CD4-positive, alpha-beta T cell treated with Interleukin-1 beta for 1 hour (primary cell): ENCODE measurements around the gene HLCS.

ENCODE experiments used
- DNase-seq, 2 donors: peaks; one replicate each; pipeline ENCODE4 v3.0.0-alpha.2; 2020 to 2022

HLCS gene

DNA sequence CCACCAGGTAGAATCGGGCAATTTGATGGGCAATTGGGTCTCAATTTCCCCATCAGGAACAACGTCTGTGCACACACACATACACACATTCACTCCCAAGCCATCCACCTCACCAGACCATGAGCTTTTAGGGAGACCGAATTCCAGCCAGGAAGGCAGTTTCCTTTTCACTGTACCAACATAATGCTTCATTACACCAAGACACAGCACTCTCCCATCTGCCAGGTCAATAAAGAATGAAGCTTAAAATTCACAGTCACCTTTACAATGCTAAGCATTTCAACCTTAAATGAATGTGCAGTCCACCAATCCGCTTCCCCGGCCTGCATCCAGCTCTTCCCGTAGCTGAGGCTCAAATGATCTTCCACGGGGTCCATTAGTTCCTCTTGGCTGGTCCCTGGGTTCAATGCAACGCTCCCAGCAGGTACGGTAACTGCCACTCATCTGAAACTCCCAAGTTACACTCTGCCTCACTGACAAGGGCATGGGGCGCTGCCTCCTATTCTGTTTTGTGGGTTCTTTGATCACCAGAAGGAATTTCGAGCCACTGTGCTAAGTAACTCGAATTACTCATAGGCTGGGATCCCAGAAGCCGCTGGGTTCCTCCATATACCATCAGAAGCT, 162.5 kb downstream of the HLCS start:
- no peak for DNase-seq

DNA sequence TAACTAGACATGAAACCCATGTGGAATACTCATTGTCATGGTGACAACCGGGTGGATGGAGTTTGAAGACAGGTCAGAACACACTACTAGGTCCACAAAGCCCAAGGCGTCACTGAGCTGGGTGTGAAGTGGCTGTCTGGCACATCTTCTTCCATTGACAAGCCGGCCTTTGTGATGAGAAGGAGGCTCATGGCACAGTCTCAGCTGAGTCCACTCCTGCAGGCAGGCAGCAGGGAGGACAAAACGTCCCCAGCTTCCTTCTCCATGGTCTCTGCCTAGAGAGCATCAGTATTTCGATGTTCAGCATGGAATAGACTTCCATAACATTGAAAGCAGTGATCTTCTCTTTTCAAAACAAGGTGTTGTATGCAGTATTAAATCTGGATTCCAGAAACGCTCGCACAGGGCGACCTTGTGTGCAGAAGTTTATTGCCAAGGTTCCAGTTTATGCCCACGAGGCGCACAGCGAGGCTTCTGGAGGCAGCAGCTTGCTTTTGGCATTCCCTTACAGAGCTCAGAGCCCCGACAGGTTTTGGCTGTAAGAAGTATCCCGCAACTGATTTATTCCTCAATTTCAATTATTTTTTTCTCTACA, 163.3 kb downstream of the HLCS start:
- no peak for DNase-seq

DNA sequence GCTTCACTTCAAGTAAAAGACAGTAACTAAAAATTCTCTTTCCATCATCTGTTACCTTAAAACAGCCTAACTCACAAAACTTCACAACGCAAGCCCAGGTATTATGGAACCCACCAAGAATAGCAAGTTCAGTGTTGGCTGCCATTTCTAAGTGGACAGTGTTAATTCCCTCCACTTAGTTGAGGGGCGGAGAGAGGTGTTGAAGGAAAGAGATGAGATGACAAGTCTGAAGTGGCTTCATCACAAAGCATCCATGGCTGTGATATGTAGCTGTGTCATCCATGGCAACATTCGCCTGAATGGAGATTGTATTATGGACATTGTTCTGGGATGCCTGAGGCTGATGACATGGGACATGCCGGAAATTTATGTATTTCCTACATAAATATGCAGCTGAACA, 165.7 kb downstream of the HLCS start:
- DNase-seq: no peak

DNA sequence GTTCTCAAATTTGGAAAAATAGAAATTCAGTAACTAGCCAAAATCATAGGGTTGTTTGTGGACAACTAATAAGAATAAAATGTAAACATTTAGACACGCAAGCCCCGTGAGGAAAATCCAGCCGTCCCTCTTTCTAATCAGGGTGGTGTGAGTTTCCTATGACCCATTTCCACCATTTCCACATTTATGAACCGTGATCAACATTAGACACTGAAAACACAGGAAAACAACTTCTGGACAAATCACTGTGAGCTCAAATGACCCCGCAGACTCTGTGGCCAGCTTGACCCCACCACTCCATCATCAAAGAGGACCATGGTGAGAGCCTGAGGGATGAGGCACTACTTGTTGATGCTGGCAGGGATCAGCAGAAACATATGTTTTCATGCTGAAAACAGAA, 166.6 kb downstream of the HLCS start:
- no peak for DNase-seq

DNA sequence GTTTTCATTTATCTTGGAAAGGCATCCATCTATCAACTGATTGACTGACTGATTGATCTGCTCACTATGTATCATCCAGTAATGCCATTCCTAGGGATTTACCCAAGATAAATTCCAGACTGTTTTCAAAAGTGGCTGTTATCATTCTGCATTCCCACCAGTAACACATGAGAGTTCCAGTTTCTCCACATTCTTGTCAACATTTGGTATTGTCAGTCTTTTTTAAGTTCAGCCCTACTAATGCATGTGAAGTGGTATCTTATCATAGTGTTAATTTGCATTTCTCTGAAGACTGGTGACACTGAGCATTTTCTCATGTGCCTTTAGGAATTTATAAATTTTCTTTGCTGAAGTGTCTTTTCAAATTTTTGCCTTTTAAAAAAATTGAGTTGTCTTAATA, 168.0 kb downstream of the HLCS start:
- DNase-seq: no peak

DNA sequence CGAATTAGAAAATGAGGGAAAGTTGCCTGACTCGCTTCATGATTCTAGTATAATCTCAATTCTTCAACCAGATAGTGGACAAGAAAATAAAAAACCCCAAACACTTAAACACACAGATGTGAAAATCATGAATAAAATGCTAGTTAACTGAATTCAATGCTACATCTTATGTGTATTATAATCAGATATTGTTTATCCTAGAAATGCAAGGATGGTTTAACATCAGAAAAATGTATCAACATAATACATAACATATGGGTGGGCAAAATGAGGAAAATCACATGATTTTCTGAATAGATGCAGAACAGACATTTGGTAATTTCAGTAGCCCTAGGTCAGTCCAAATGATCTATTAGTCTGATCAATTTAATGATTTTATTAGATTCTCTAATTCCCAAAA, 170.4 kb downstream of the HLCS start:
- no peak for DNase-seq

DNA sequence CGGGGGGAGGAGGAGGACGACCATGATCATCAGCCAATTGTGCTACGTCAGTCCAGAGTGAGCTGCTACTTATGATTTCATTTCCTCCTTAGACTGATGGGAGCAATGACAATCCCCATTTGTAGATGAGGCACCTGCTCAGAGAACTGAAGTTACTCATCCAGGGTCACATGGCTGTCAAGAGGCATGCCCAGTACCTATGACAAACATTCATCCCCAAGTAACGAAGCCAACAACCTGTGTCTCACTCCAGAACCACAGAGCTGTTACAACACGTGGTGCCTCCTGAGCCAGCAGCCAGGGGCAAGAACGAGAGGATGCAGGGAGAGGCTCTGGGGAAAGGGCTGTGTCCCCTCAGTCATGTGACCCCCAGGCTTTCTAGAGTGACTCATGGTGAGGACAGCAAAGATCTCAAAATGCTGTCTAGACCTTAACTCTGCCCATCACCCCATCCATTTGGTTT, 173.9 kb downstream of the HLCS start:
- no peak for DNase-seq

DNA sequence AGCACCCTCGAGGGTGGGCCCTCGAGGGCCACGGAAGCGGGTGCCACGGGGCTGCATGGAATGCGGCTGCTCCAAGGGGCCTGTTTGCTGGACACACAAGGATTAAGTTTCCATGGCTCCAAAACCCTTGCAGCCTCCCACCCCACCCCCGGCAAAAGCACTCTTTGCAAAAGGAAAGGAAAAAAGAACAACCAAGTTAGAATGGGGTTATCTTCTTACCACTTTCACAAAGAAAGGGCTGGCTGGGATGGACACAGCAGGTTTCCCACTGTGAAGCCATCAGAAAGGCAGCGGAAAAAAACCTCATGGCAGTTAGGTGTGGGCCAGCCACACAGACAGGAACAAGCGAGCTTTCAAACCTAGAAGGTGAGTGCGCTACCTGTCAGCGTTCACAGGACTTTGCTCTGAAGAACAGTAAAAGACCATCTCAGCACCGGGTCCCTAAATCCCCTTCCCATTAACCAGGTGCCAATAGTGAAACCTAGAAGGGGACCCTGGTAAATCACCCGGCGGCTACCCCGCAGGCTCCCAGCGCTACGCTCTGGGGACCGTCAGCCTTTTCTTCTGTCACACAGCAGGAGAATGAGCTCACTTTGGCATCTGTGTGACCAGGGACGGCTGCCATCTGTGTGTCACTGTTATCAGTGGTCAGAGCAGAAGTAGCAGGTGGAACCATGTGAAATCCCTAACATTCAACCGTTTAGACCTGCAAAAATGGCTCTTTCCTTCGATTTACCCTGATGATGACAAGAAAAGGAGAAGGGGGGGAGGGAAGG, 174.6 kb downstream of the HLCS start:
- DNase-seq: no peak

DNA sequence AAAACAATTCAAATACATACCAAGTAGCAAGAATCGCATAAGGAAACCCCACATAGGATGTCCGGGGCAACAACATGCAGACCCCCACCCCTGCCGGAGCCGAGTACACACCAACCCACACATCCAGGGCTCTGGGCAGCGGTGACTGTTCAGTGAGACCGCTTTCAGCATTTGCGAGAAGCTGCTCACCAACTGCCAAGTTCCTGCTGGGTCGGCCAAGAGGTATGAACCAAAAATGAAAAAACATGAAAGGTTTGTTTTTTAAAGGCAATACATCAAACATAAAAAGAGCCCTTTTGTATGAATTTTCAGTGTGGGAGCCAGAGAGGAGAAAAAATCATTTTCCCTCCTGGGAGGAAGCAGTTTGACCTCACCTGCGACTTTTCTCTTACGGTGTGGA, 175.3 kb downstream of the HLCS start:
- no peak for DNase-seq

DNA sequence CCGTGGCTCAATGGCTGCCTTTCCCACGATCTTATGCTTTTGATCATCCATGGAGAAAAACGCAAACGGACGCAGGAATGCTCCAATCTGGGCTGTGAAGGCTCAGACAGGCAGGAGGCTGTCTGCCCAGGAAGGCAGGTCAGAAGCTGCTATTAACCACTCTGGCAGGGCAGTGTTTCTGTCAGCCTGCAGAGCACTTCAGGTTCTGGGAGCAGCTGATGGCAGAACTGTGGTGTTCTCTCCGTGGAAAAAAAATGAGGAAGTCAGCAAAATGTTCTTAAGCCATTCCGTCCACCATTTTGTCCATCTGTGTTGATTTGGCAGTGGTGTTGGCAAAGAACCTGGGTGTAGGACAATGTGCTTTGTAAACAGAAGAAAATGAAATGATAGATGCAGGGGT, 175.9 kb downstream of the HLCS start:
- DNase-seq: no peak

DNA sequence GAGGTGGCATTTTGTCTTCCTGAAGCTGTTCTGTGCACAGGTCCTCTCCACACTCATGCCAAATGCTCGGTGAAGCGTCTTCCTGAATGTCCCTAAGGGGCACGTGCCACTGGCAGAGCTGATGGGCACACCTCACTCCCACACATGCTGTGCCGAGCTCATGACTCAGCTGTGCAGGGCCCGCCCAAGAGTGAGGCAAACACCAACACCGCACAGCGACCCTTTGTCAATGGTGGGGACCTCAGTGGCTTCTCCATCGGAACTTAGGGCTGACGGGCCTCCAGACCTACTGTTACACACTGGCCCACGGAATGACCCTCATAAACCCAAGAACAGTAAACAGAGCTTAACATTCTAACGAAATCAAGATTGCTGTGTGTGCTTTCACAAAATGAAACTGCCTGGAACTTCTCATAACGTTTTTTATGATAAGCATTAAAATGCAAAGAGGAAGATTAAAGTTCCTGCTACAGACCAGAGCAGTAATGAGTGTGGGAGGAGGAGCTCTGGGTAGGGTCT, 178.3 kb downstream of the HLCS start:
- DNase-seq: no peak

DNA sequence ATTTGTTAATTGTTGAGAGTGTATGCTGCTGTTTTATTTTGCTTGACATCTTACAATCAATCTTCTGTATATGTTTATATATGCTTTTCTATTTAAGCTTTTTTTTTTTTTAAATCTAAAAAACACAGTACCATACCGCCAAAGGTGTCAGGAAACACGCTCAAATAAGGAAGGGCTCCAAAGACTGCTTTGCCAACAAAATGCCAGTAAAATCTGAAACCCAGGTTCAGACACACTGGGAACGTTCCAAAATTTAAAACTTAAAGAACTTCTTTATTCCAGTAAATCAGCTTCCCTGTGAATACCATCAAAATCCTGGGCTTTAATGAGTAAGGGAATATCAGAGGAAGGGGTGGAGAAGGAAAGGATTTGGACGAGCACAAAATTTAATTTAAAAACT, 180.3 kb downstream of the HLCS start:
- DNase-seq: no peak

DNA sequence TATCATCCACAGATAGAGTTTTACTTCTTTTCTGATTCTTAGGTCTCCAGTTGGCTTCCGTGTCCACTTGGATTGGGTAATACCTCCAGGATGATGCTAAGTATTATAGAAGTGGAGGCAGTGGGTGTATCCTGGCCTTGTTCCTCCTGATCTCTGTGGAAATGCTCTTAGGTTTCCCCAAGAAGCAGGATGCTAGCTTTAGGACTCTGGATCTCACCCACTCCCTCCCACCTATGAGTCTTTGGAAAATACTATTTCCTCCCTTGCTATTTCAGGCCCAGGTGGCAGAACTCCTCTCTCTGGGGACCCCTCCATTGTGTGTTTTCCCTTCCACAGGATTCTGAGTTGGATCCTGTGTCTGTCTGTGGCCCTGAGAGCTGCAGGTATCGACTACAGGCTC, 180.9 kb downstream of the HLCS start:
- no peak for DNase-seq

DNA sequence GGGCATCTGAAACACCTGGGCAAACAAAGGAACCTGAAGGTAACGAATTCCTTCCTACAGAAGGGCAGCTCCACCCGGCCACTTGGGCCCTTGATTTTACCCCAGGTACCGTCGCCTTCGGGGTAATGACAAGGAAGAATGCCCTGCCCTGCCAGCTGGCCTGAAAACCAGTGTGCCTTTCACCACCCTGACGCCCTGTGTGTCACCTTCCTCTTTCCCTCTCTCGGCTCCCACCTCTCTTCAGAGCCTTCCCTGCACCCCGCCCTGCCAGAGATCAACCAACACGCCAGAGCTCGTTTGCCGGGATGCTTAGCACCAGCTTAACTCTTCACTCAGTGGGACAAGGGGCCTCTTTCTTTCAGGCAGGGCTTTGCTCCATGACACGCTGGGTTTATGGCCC, 181.5 kb downstream of the HLCS start:
- DNase-seq: no peak

DNA sequence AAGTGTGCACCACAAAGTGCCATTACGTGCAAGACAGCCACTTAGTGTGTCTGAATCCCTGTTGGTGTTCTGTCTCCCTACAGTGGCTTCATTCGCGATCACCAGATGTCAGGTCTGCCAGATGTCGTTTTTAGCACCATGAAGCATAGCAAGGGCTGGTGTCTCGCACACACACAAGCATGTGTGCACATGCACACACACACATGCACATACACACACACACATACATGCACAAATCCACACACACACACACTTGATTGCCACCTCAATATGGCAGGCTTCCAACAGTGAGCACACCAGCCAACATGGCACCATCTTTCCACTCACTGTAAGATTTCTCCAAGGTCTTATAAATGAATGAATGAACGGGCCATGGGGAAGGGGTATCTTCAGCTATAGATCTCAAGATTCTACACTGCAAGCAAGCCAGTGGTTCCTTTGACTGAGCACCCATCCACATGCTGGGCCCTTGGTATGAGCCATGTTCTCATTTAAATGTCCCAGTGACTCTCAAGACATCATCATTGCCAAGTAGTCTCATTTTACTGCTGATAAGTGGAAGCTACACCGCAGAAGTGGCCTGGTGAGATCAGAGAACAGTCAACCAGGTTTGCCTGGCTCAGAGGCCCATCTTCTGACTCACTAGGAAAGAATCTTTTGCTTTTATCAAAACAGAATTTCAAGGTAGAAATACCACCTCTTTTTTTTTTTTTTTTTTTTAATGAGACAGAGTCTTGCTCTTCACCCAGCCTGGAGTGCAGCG, 182.7 kb downstream of the HLCS start:
- no peak for DNase-seq

DNA sequence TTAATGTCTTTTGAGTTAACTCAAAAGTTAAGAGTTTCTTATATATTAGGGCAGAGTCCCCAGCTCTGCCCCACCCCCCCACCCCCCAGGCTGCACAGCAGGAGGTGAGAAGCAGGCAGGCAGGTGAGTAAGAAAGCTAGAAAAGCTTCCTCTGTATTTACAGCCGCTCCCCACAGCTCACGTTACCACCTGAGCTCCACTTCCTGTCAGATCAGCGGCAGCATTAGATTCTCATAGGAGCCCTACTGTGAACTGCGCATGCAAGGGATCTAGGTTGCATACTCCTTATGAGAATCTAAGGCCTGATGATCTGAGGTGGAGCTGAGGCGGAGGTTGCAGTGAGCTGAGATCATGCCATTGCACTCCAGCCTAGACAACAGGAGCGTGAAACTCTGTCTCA, 185.6 kb downstream of the HLCS start:
- no peak for DNase-seq

DNA sequence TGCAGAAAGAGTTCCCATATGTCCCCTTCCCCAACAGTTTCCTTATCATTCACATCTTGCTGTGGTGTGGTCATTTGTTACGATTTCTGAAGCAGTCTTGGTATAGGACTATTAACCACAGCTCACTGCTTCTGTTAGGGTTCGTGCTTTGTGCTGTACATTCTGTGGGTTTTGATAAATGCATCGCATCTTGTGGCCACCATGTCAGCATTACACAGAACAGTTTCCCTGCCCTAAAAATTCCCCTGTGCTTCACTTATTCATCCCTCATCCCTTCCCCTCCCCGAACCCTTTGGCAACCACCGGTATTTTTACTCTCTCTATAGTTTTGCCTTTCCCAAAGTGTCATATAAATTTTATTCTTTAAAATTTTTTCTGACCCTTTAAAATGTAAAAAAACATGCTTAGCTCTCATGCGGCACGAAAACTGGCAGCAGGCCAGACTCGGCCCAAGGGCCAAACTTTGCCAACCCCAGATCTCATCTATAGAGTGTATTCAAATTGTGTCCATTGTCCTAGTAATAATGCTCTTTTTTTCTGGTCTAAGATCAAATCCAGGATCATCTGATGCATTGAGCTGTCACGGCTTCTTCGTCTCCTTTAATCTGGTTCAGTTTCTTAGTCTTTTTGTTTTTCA, 189.4 kb downstream of the HLCS start:
- no peak for DNase-seq

DNA sequence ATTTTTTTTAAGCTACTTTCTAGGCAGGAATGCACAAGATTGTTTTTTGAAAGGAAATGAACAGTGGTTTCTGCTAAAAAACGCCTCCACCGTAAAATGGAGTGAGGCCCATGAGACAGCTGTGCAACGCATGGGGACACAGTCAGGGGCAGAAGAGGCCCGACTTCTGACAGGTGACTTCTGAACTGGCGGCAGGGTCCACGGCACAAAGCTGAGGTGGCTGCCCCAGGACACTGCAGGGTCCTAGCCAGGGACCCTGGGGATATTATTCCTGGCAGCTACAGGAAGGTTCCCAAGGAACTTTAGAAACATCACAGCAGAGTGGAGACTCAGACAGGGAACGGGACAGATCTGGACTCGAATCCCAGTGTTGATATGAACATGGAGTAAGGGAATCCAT, 192.5 kb downstream of the HLCS start:
- no peak for DNase-seq

DNA sequence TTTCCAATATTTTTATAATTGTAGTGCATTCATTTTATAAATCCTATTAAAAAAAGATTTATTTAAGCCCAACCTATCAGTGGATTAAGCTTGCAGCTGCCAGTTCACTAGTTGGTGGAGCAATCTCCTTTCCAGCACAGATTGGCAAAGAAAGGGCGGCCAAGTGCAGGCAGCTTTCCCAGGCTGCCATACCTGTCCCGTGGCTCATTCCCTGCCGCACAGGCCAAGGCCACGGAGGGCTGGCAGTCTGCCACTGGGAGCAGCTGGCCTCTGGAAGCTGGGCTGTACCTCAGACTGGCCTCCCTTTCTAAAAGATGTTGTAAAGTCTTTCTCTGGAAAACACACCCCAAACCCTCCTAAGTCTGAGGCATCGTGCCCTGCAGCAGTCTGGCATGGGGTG, 193.4 kb downstream of the HLCS start:
- no peak for DNase-seq

DNA sequence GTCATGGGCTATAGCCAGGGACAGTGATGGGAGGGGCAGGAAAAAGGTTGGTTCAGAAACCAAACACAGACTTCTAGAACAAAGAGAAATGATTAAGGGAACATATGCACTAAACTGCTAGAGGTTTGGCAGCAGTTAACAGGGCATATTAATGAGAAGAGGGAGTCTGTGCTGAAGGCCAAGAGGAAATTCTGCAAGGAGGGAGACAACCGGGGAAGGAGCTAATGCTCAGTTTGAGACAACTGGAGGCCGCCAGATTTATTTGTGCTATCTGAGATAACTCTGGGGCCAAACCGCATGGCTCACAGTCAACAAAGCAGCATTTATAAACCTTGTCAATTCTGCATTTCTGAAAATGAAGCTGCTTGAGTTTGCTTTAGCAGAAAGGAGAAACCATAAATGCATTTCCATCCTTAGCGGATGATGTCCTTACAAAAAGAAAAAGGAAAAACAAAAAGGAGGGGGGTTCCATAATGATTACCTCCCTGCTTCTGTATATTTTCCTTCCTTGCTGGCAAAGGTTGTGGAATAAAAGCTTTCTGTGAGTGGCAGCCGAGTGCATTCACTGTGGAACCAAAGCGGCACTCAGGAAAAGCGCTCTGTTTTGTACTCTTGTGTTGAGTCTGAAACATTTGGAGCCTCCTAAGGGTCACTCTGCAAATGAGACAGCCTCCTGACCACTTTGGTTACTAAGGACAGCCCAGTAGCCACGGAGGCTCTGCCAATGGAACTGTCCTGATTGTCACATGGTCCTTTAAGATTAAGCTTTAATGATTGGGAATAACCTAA, 197.2 kb downstream of the HLCS start:
- no peak for DNase-seq

DNA sequence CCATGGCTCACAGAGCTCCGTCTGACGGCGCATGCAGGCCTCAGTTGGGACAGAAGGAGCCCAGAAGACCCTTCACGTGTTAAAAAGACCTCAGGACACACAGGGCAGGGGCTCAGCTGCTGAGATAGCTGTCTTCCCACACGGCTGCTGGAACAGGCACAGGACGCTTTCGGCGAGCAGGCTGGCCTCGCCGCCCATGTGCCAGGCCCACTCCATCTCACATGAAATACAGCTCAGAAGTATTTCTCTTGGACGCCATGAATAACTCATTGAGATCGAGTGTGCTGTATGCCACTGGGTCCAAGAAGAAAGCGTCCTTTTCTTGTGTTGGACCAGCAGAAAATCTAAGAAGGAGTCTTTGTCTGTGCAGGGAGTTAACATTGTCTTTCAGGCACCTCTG, 198.0 kb downstream of the HLCS start:
- no peak for DNase-seq

DNA sequence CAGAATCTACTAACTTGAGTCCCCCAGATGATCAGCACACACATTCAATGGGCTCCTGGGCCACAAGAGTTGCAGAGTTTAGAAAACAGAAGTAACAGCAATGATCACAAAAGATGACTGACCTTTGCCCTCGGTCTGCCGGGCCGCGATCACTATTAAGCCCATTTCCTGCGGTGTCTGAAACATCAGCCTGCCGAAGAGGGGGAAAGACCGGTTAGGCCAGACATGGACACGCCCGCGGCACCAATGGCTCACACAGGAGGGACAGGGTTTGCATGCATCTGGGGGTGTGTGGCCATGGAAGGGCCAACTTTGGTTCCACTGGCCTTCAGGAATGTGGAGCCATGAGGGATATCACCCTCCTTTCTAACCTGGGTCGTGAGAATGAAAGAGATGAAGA, 199.4 kb downstream of the HLCS start:
- DNase-seq: no peak
